NCI-H1694 (cell line): Measurements from ENCODE around the gene OTUB1.
A peak's percentile ranks its signal among the peaks of the same experiment; 100 is the strongest.
"Not testable (repeated sequence)": the region's sequence is repeated elsewhere in the genome, so short reads cannot be mapped to it uniquely, and the experiment has no call there.

Experiments
- DNase-seq: peaks from one replicate; lab custom pipeline; 2025; lab: John Stamatoyannopoulos, UW

OTUB1 gene

DNA sequence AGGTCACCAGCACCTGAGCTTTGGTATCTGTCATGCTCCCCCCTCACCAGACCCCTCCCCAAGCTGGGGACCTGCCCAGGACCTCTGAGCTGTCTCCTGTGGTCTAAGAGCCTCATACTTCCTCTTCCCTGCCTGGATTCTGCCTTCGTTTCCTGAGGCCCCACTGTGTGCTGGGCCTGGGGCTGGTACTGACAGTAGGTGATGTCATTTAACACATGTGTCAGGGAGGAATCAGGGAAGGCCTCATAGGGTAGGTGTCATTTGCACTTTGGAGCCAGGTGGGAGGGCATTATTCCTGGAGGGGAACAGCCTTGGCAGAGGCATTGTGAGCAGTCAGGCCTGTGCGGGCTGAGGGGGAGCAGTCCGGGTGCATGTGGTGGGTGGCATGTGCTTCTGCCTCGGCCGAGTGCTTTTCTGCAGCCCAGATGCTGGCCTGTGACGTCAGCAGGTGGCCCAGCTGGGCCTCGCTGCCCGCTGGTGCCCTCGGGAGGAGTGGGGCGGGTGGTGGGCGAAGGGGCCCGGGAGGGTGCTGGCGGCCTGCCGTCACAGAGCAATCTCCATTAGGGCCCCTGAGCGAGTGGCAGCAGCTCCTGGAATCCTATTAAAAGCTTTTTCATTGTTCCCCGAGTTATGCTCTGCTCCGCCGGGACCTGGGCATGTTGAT, 58.6 kb downstream of the OTUB1 start:
- DNase-seq, result peak; percentile 65

DNA sequence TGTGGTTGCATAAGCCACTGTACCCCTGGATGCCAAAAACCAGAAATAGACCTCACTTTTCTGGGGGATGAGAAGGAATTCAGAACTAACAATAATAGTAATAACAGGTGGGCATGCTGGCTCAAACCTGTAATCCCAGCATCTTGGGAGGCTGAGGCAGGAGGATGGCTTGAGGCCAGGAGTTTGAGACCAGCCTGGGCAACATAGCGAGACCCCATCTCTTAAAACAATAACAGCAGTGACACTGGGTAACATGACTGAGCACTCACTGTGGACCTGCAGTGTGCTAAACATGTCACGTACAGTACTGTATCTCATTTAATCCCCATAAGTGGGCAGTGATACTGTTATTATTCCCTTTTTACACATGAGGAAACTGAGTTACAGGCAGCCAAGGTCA, 59.5 kb downstream of the OTUB1 start:
- DNase-seq, result no peak

DNA sequence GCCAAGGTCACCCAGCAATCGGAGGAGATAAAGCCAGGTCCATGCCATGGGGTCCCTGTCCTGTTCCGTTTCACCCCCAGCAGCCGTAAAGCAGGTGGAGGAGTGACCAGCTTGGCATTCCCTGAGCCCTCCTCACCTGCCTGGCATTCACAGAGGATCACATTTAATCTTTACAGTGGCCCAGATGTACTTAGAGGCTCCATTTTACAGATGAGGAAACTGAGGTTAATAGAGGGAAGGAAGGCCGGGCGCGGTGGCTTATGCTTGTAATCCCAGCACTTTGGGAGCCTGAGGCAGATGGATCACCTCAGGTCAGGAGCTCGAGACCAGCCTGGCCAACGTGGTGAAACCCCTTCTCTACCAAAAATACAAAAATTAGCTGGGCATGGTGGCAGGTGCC, 61.1 kb downstream of the OTUB1 start:
- not testable (repeated sequence) for DNase-seq
